HG03108 (cell line): ENCODE data around the gene CACNA1C.

Source experiments
- ATAC-seq: cut with Tn5 transposase; IDR thresholded peaks from one replicate; pipeline ENCODE4 v1.9.1; 2021; ENCODE audit warnings: moderate library complexity; ENCODE audit not compliant: unreplicated experiment

Gene CACNA1C

GRCh38 chr12:2311020-2311778 is 258.4 kb downstream of the CACNA1C start:
- no peak for ATAC-seq

- no peak for ATAC-seq
Measured at GRCh38 chr12:2312175-2312574, 259.4 kb downstream of the CACNA1C start.

- ATAC-seq: no peak
Measured at GRCh38 chr12:2312770-2313169, 260.0 kb downstream of the CACNA1C start.

GRCh38 chr12:2314492-2314891 is 261.7 kb downstream of the CACNA1C start:
- ATAC-seq: no peak

DNA sequence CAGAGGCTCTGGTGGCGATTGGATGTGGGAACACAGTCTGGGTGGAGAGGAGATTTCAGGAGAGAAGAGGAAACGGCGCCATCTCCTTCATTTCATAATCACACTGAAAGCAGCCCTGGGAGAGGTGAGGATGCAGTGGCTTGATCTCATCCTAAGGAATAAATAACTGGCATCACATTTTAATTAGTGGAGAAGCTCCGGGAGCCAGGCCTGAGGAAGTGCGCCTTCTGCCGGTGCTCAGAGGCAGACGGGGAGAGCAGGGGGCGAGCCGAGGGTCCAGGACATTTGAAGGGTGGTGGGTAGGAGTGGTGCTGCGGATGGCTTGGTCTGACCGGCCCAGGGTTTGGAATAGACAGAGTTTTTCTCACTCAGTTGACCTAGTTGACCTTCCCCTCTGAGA is 265.0 kb downstream of the CACNA1C start:
- ATAC-seq: no peak

DNA sequence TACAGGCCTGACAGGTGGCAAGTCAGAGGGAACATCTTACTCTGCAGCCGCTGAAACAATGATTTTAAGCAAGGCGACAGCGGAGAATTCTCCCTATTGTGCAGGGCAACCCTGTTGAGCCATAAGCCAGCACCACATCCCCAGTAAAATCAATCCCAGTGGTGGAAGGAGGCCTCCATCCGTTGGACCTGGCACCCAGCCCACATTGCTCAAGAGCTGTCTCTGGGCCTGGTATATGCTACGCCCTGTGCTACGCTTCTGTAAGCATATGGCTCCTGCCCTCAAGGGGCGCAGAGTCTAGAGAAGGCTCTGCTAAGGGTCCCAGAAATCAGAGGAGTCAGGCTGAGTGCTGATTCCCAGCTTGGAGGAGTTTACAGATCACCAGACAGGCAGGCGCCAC is 265.5 kb downstream of the CACNA1C start:
- no peak for ATAC-seq

- ATAC-seq: no peak
Measured at GRCh38 chr12:2319136-2319535, 266.3 kb downstream of the CACNA1C start.

GRCh38 chr12:2319737-2320506 is 267.1 kb downstream of the CACNA1C start:
- no peak for ATAC-seq

DNA sequence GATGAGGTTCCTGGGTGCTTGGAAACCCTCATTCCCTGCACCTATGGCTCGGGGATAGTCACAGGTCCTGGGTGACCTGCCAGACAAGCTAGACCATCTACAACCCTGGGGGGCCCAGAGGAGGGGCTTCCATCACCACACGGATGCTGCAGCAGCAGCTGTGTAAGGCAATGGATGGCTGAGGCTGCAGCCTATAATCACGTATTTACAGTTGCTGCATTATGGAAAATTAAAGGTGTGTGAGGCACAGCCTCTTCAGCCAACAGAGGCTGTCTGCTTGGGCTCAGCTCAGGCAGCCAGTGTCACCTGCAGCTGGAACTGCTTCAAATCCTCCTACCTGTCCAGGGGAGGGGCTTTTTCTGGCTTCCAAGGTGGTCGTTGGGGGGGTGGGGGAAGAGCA is 268.1 kb downstream of the CACNA1C start:
- ATAC-seq: no peak

DNA sequence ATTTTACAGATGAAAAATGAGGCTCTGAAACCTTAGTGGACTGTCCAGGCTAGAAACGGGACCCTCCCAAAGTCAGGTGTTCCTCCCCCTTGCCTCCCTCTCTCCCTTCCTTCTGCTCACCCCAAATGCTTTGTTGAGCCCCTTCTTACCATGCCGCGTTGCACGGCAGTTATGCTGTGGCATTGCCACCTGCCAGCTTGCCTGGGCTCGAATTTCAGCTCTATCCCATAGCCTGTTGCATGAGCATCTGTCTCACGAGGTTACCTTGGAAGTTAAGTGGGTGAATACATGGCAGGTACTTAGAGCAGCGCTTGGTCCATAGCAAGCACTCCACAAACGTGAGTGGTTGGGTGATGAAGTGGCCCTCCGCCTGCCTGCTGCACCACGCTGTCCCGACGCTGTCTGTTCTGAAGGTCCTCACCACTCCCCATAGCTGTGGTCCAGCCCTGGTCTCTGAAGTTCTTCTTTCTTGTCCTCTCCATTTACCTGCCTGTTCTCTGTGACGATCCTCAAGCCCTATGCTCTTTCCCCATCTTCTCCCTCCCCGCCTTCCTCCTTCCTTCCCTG is 269.9 kb downstream of the CACNA1C start:
- no peak for ATAC-seq

DNA sequence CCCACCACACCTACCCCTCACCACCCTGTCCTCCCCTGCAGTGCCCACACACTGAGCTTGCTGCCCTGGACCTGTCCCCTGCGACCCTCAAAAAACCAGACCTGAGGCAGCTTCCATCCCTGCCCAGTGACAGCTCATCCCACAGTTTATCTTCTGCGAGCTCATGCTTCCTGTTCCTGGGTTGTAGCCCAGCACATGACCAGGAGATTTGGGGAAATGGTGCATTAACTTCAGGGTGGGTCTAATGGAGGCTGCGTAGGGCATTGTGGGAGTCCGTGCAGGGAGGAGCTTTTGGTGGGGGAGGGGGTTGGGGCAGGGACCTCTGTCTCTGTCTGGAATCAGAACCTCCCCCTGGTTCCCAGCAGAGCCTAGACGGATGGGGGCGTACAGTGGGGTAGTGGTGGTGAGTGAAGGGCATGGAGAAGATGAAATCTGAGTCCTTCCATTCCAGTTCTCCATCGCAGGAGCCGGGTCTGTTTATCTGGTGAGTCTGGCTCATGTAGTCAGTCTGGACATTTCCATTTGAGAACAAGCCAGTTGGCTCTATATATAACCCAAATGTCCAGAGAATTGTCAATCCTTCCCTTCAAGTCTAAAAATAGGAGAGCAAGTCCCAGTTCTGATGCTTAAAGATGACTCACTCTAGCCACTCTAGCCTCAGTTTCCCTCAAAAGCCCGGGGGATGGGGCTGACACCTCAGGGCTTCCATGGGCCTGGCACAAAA is 270.9 kb downstream of the CACNA1C start:
- no peak for ATAC-seq

DNA sequence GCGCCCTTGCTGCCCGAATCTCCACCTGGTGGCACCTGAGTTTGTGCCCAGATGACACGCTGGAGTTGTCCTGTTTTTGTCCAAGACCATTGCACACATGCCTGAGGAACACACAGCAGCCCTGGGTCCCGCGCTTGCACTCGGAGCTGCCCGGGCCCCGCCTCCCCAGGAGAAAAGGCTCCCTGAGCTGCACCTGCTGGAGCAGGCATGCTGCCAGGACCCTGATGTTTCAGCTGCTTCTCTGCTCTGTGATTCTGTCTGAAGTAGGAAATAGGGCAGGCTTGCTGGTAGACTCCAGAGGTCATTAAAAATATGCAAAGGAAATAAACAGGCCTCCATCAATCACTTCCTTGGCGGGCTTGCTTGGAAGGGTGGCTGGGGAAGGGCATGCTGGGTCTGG is 271.6 kb downstream of the CACNA1C start:
- no peak for ATAC-seq

DNA sequence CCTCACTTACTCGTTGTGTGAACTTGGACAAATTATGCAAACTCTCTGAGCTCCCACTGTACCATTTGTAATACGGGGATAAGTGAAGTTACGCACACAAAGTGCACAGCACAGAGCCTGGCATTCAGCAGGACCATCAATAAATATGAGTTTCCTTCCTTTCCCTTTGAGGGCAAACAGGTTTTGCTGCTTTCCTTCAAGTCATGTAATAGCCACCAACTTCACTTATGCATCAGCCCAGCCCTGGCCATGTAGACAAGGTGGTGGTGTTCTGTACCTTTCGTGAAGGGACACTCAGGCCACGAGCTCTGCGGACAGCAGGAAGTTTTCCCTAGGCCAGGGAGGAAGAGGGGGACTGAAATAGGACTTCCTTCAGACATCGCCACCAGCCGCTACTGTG is 272.7 kb downstream of the CACNA1C start:
- no peak for ATAC-seq

- ATAC-seq: no peak
Measured at GRCh38 chr12:2326470-2326869, 273.7 kb downstream of the CACNA1C start.

- no peak for ATAC-seq
Measured at GRCh38 chr12:2328661-2329060, 275.9 kb downstream of the CACNA1C start.

DNA sequence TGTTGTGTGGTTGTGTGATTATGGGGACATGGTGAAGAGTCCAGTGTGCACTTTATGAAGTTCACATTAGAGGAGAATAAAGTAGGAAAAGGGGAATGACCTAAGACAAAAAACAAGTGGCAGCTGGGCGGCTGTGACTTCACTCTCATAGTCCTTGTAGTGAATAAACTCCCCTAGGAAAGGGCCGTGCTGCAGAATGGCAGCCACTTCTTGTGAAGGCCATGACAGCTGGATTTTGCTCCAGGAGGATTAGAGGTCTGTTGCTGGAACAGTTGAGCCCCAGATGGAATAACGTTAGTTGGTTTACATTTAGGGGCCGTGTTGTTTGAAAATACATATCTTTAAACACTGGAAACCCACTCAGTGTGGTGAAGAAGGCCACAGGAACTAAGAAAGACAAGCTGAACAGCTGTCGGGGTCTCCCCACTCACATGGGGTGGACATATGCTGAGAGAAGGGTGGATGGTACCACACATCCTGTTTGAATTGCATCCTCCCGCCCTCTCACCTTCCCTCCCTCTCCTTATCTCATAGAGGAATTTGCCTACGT is 276.9 kb downstream of the CACNA1C start:
- ATAC-seq: no peak

DNA sequence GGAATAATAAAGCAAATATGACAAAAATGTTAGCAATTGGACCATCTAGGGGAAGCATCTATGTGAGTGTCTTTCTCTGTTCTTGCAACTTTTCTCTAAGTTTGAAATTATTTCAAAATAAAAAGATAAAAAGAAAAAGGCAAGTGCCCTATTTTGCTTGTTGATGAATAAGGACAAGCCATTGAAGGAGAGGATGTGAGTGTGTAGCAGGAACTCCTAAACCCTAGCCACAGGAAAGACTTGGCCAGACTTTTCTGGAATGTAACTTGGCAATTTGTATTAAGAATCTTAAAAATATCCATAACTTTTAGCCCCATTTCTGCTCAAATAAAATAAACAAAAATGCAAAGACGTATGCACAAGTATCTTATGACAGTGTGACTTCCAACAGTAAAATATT is 279.4 kb downstream of the CACNA1C start:
- no peak for ATAC-seq

GRCh38 chr12:2332947-2333346 is 280.2 kb downstream of the CACNA1C start:
- ATAC-seq: no peak

DNA sequence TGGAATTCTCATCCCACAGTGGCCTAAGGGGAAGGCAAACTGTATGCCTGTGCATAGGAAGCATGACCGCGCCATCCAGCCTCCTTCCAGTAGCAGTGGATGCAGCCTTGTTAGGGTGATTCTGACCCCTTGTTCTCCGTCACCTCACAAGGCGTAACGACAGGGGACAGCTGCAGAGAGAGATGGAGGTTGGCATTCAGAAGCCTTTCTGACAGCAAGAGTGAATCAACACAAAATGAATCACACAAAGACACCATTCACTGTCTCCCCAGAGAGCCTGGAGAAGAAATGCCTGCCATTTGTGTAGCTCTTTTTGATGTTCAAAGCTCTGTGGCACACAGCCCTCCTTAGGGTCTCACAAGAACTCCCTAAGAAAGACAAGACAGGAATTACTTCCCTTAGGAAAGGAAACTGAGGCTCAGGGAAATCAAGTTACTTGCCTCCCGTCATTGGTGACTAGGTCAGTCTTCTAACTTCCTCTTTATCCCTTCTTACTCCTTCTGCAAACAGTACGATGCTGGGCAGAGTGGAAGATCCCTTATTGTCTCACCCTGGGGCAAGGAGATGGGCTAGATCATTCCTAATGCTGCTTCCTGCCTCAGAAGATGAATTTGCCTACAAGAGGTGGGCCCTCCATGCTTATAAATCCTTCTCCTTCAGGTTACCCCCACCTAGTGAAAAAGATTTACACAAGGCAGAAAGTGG is 280.9 kb downstream of the CACNA1C start:
- no peak for ATAC-seq

DNA sequence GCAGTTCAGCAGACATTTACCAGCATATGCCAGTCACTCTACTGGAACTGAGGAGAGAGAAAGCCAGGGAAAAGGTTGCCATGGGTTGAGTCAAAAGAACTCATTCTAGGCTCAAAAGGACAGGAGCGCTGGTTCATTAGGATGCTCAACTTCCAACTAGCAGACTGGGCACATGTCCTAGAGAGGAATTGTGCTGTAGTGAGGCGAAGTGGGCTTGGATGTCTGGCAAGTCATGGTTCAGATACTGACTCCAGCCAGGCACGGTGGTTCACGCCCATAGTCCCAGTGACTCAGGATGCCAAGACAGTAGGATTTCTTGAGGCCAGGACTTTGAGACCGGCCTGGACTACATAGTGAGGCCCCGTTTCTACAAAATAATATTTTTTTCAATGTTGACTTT is 281.5 kb downstream of the CACNA1C start:
- ATAC-seq: no peak

GRCh38 chr12:2334689-2335088 is 281.9 kb downstream of the CACNA1C start:
- ATAC-seq: no peak
